22Rv1 (cell line): ENCODE results near the gene LRRC7.
"Not testable (repeated sequence)": the region's sequence is repeated elsewhere in the genome, so short reads cannot be mapped to it uniquely, and the experiment has no call there.

Source experiments
- H3K27ac ChIP-seq: fragments of 450-650 bp; 2 replicates; pipeline ENCODE4 v1.5.1; 2017
- CTCF ChIP-seq: fragments of 450-650 bp; IDR thresholded peaks from 2 replicates; pipeline ENCODE4 v1.5.1; 2017; ENCODE audit warnings: mild to moderate bottlenecking
- ZFX ChIP-seq: fragments of 450-650 bp; IDR thresholded peaks from 2 replicates; pipeline ENCODE4 v1.6.1; 2017; ENCODE audit warnings: antibody characterized with exemption, borderline replicate concordance

Gene LRRC7

GRCh38 chr1:69940816-69941215 is 373.1 kb downstream of the LRRC7 start:
- no peak overlapping the region for H3K27ac ChIP-seq
- TF ChIP-seq ZFX = no peak
- no peak for TF ChIP-seq CTCF

GRCh38 chr1:69943030-69943429 is 375.3 kb downstream of the LRRC7 start:
- H3K27ac ChIP-seq = no peak overlapping the region
- TF ChIP-seq CTCF (no peak), ZFX (no peak)

GRCh38 chr1:69946935-69947334 is 379.2 kb downstream of the LRRC7 start:
- H3K27ac ChIP-seq = no peak overlapping the region
- no peak for TF ChIP-seq ZFX
- TF ChIP-seq CTCF = no peak

- TF ChIP-seq CTCF (no peak), ZFX (no peak)
- H3K27ac ChIP-seq = no peak overlapping the region
Measured at GRCh38 chr1:69947837-69948236, 380.1 kb downstream of the LRRC7 start.

GRCh38 chr1:69952676-69953075 is 385.0 kb downstream of the LRRC7 start:
- no peak overlapping the region for H3K27ac ChIP-seq
- no peak for TF ChIP-seq CTCF
- TF ChIP-seq ZFX = no peak

- not testable (repeated sequence) for H3K27ac ChIP-seq
Measured at GRCh38 chr1:69962452-69962851, 394.7 kb downstream of the LRRC7 start.

GRCh38 chr1:69967245-69967766 is 399.6 kb downstream of the LRRC7 start:
- TF ChIP-seq ZFX = no peak
- no peak for TF ChIP-seq CTCF
- no peak overlapping the region for H3K27ac ChIP-seq

- TF ChIP-seq ZFX = no peak
- no peak for TF ChIP-seq CTCF
- no peak overlapping the region for H3K27ac ChIP-seq
Measured at GRCh38 chr1:69976896-69977295, 409.2 kb downstream of the LRRC7 start.
